ENCODE measurements around the gene MDFI.

Gene MDFI

DNA sequence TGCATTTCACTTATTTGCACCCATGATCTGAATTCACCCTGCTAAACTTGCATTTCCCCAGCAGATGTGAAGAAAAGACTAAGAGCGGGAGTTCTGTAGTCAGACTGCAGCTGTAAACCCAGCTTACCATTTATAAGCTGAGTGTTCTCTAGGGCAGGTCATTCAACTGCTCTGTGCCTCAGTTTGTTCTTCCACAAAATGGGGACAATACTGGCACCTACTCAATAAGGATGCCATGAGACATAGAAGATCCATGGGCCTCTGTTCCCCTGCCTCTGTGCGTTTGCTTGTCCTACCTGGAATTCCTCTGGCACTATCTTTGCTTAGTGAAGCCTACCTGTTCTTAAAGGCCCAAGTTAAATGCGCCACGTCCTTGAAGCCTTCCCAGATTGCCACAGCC is 12.2 kb upstream of the MDFI start:
- TF ChIP-seq, protein P1, sequence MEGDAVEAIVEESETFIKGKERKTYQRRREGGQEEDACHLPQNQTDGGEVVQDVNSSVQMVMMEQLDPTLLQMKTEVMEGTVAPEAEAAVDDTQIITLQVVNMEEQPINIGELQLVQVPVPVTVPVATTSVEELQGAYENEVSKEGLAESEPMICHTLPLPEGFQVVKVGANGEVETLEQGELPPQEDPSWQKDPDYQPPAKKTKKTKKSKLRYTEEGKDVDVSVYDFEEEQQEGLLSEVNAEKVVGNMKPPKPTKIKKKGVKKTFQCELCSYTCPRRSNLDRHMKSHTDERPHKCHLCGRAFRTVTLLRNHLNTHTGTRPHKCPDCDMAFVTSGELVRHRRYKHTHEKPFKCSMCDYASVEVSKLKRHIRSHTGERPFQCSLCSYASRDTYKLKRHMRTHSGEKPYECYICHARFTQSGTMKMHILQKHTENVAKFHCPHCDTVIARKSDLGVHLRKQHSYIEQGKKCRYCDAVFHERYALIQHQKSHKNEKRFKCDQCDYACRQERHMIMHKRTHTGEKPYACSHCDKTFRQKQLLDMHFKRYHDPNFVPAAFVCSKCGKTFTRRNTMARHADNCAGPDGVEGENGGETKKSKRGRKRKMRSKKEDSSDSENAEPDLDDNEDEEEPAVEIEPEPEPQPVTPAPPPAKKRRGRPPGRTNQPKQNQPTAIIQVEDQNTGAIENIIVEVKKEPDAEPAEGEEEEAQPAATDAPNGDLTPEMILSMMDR (conservative IDR thresholded peaks at IDR 0.05), result no peak
- no peak overlapping the region for H3K27ac ChIP-seq

DNA sequence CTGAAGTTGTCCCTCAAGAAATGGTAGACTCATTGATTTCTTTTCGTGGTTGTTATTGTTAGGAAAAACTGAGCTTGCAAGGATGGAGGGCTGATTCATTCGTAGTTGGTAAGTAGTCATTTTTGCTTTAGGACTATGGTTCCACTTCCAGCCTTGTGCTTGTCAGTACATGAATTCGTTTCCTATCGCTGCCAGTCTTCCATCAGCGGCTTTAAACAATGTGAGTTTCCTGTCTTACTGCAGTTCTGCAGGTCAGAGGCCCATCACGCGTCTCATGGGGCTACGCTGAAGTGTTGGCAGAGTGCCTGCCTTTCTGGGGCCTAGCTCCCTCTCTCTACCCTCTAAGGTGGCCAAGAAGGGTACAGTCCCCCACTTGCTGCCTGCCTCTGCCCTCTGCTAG is 11.4 kb upstream of the MDFI start:
- H3K27ac ChIP-seq, result no peak overlapping the region
- TF ChIP-seq, protein P1 (conservative IDR thresholded peaks at IDR 0.05), result no peak

DNA sequence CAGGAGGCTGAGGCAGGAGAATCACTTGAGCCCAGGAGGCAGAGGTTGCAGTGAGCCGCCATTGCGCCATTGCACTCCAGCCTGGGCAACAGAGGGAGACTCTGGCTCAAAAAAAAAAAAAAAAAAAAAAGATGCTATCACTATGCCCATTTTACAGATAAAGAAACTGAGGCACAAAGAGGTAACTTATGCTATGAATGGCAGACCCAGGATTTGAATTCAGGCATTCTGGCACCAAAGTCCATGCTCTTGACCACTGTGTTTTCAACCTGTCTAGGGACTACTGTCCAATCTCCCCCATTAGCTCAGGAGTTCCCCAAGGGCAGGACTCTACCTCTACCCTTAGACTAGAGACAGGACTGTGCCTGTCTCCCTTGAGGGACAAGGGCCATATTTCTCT is 9.1 kb upstream of the MDFI start:
- TF ChIP-seq, protein P1 (conservative IDR thresholded peaks at IDR 0.05), result no peak
- no peak overlapping the region for H3K27ac ChIP-seq

DNA sequence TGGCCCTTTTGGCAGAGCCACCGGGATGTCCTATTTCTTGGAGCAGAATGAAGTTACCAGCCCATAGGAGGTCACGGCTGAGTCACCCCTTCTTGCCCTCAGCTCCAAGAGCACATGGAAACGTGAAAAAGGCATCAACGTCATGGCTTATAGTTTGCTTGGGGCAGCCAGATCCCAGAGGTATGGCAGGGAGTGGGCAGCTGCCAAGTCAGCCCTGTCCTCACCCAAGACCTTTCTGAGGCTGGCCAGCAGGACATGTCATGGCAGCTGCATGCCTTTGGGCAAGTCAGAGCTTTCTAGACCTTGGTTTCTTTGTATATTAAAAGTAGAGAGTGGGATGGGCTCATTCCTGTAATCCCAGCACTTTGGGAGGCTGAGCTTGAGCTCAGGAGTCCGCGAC is 8.2 kb upstream of the MDFI start:
- H3K27ac ChIP-seq, result no peak overlapping the region
- TF ChIP-seq, protein P1 (conservative IDR thresholded peaks at IDR 0.05), result no peak

DNA sequence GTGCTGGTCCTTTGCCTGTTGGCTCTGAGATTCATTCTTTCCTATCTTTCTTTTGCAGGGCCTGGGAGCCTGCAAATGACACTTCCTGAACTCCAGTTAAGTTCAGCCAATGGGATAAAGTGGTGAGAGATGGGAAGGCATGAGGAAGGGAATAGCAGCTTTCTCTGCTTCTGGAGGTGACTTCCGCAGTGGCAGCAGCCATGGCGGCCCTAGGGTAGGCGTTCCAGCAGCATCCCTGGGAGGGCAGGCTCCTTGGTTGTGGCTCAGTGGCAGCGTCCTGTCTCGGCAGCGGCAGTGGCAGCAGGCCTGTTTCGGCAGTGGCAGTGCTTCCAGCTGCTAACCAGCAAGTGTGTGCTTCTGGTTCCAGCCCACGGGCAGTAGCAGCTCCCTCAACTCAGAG is 7.3 kb upstream of the MDFI start:
- TF ChIP-seq, protein P1 (conservative IDR thresholded peaks at IDR 0.05), result no peak
- H3K27ac ChIP-seq, result no peak overlapping the region

DNA sequence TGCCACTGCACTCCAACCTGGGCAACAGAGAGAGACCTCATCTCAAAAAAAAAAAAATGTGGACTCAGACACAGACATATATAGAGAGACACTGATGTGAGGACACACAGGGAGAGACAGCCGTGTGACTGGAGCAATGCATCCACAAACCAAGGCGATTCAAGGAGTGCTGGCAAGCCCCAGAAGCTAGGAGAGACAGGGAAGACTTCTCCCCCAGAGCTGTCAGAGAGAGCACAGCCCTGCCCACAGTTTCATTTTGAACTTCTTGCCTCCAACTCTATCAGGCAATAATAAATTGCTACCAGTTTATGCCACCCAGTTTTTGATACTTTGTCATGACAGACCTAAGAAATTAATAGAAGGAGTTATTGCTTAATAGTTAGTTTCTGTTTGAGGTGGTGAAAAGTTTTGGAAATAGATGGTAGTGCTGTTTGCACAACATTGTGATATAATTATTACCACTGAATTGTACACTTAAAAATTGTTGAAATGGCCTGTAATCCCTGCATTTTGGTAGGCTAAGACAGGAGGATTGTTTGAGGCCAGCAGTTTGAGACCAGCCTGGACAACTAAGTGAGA is 5.1 kb upstream of the MDFI start:
- TF ChIP-seq, protein P1 (conservative IDR thresholded peaks at IDR 0.05), result no peak
- H3K27ac ChIP-seq, result no peak overlapping the region

DNA sequence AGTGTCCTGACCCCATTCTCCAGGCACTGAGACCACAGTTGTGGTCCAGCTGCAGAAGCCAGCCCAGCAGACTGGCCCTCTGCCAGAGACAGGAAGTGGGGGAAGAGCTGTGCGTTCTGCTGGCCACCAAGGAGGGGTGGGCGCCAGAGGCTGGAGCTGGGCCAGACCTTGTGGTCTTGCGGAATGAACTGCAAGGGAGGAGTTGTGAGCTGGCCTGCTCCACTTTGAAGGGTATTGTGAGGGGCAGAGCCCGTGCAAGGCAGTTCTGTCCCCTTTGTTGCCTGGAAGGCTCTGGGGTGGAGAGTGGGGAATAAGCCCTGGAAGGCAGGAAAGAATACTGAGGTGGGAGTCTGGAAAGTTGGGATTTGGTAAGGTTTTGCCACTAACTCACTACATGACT is 3.6 kb upstream of the MDFI start:
- no peak overlapping the region for H3K27ac ChIP-seq
- TF ChIP-seq, protein P1 (conservative IDR thresholded peaks at IDR 0.05), result no peak
